ENCODE results near the gene CDKN2B. TPM values are rescaled to one million over a fixed set of nuclear protein-coding genes. Genes with fewer than 3 reads are reported as not detected.
A peak's percentile ranks its signal among the peaks of the same experiment; 100 is the strongest.

Gene CDKN2B
- total RNA-seq, 1 experiment from 2014 or later: 9.8 TPM

DNA sequence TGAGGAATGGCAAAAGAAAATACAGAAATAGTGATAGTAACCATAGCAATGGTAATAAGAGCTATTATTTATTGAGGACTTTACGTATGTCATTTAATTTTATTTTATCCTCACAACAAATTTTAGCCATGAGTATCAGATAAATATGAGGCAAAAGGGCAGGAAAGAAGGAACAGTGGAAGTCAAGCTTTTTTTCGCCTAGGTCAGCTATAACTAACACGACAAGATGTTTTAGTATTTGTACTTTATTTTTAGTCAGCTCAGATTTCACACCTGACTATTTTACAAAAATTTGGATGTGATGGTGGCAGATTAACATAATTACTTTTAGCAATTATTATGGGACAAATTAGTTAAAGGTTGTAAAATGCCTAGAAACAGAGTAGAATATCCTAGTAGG is 34.8 kb upstream of the CDKN2B start (continued):
- TF ChIP-seq JUND (IDR thresholded peaks at IDR 0.05) (no peak), SRF (IDR thresholded peaks at IDR 0.05; ENCODE audit: low read depth) (no peak), EGR1 (IDR thresholded peaks at IDR 0.05; ENCODE audit: low read depth) (no peak), ZNF274 (IDR thresholded peaks at IDR 0.05; ENCODE audit: low read depth, low read length) (no peak), FOSL1 (IDR thresholded peaks at IDR 0.05; ENCODE audit: low read depth) (no peak), CEBPB (IDR thresholded peaks at IDR 0.05; ENCODE audit: low read depth) (no peak), SIN3A (IDR thresholded peaks at IDR 0.05; ENCODE audit: low read depth) (no peak), TCF7L2 (IDR thresholded peaks at IDR 0.05; ENCODE audit: borderline replicate concordance, extremely low read depth, insufficient read depth, insufficient read length) (no peak), ZFX (IDR thresholded peaks at IDR 0.05) (no peak)

DNA sequence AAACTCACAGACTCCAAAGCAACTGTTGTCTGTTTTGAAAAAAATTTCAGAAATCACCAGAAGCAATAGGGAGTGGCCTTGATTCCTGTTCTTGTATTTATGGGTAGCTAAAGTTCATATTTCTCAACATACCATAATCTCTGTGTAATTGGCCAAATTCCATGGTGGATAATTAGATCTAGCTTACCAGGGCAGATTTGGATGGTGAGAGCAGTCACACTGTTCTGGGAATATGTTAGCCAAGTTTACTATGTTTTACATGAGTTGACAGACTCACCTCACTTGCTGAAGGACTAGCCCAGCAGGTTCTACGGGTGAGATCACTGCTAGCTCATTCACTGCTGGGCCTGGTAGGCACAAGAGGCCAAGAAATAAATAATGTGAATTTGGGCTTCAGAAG is 32.7 kb upstream of the CDKN2B start:
- POLR2A ChIA-PET: interaction anchor here (0.9 kb wide), 1 partner anchor 33 kb away, joined by 3 read pairs; the partner anchor contains the start of gene CDKN2B
- TF ChIP-seq, protein P1, sequence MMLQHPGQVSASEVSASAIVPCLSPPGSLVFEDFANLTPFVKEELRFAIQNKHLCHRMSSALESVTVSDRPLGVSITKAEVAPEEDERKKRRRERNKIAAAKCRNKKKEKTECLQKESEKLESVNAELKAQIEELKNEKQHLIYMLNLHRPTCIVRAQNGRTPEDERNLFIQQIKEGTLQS (IDR thresholded peaks at IDR 0.05): peak; percentile 23; the same call in 1 of the 2 replicates
- TF ChIP-seq POLR2AphosphoS5 (IDR thresholded peaks at IDR 0.05; ENCODE audit: low read depth, low read length): no peak
- TF ChIP-seq POLR2A (IDR thresholded peaks at IDR 0.05; ENCODE audit: borderline replicate concordance, extremely low read depth, insufficient read depth, insufficient read length): no peak
- TF ChIP-seq JUND (IDR thresholded peaks at IDR 0.05): peak; percentile 55
- TF ChIP-seq EZH2 (IDR thresholded peaks at IDR 0.05): no peak
- no peak for TF ChIP-seq SRF (IDR thresholded peaks at IDR 0.05; ENCODE audit: low read depth)
- TF ChIP-seq, protein P2, sequence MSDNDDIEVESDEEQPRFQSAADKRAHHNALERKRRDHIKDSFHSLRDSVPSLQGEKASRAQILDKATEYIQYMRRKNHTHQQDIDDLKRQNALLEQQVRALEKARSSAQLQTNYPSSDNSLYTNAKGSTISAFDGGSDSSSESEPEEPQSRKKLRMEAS (IDR thresholded peaks at IDR 0.05): 0 out of 2 replicates have a peak, but pooled peaks have one; percentile 19
- no peak for TF ChIP-seq EZH2phosphoT487 (IDR thresholded peaks at IDR 0.05; ENCODE audit: borderline replicate concordance)
- no peak for TF ChIP-seq ZFX (IDR thresholded peaks at IDR 0.05)
- no peak; the same call in 1 of the 2 replicates for TF ChIP-seq CEBPB (IDR thresholded peaks at IDR 0.05; ENCODE audit: low read depth)
- peak; percentile 66; the same call in 1 of the 2 replicates for TF ChIP-seq CBX3 (IDR thresholded peaks at IDR 0.05; ENCODE audit: low read depth)
- TF ChIP-seq YY1 (IDR thresholded peaks at IDR 0.05; ENCODE audit: extremely low read depth, insufficient replicate concordance, low read depth, low read length): no peak
- TF ChIP-seq, protein P3, sequence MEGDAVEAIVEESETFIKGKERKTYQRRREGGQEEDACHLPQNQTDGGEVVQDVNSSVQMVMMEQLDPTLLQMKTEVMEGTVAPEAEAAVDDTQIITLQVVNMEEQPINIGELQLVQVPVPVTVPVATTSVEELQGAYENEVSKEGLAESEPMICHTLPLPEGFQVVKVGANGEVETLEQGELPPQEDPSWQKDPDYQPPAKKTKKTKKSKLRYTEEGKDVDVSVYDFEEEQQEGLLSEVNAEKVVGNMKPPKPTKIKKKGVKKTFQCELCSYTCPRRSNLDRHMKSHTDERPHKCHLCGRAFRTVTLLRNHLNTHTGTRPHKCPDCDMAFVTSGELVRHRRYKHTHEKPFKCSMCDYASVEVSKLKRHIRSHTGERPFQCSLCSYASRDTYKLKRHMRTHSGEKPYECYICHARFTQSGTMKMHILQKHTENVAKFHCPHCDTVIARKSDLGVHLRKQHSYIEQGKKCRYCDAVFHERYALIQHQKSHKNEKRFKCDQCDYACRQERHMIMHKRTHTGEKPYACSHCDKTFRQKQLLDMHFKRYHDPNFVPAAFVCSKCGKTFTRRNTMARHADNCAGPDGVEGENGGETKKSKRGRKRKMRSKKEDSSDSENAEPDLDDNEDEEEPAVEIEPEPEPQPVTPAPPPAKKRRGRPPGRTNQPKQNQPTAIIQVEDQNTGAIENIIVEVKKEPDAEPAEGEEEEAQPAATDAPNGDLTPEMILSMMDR (IDR thresholded peaks at IDR 0.05 in 2 of 3, conservative IDR thresholded peaks at IDR 0.05 in 1 of 3; ENCODE audit: borderline replicate concordance in 1 of 3, insufficient read depth in 1 of 3, low read depth in 2 of 3, low read length in 2 of 3): no peak
- TF ChIP-seq SP1 (IDR thresholded peaks at IDR 0.05; ENCODE audit: low read depth): peak; percentile 60
- TF ChIP-seq RAD21 (IDR thresholded peaks at IDR 0.05; ENCODE audit: low read depth): peak; percentile 17; the same call in 1 of the 2 replicates
- no peak for TF ChIP-seq SIN3A (IDR thresholded peaks at IDR 0.05; ENCODE audit: low read depth)
- TF ChIP-seq, protein P4, sequence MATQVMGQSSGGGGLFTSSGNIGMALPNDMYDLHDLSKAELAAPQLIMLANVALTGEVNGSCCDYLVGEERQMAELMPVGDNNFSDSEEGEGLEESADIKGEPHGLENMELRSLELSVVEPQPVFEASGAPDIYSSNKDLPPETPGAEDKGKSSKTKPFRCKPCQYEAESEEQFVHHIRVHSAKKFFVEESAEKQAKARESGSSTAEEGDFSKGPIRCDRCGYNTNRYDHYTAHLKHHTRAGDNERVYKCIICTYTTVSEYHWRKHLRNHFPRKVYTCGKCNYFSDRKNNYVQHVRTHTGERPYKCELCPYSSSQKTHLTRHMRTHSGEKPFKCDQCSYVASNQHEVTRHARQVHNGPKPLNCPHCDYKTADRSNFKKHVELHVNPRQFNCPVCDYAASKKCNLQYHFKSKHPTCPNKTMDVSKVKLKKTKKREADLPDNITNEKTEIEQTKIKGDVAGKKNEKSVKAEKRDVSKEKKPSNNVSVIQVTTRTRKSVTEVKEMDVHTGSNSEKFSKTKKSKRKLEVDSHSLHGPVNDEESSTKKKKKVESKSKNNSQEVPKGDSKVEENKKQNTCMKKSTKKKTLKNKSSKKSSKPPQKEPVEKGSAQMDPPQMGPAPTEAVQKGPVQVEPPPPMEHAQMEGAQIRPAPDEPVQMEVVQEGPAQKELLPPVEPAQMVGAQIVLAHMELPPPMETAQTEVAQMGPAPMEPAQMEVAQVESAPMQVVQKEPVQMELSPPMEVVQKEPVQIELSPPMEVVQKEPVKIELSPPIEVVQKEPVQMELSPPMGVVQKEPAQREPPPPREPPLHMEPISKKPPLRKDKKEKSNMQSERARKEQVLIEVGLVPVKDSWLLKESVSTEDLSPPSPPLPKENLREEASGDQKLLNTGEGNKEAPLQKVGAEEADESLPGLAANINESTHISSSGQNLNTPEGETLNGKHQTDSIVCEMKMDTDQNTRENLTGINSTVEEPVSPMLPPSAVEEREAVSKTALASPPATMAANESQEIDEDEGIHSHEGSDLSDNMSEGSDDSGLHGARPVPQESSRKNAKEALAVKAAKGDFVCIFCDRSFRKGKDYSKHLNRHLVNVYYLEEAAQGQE (IDR thresholded peaks at IDR 0.05; ENCODE audit: low read depth): no peak

More for the DNA sequence above, 32.7 kb upstream of the CDKN2B start:
- Histone ChIP-seq H3K27me3 (ENCODE audit: insufficient read depth, low read length) (no peaks in the 10 kb centered on the region), H3K4me2 (ENCODE audit: low read length) (peak overlapping the region; percentile 48), H3K4me1 (ENCODE audit: control insufficient read depth in 1 of 2, insufficient read depth in 2 of 2, low read length in 2 of 2) (peaks cover 11 to 17% of the 10 kb centered on the region in 2 experiments), H3K27ac (ENCODE audit: low read depth, low read length) (no peak overlapping the region), H3K79me2 (ENCODE audit: insufficient read depth, low read length) (no peaks in the 10 kb centered on the region), H3K9me3 (ENCODE audit: control insufficient read depth in 1 of 2, insufficient read depth in 1 of 2, low read depth in 1 of 2, low read length in 2 of 2) (no peaks in the 10 kb centered on the region), H3K4me3 (replicated peaks in 1 of 2; ENCODE audit: low read depth in 1 of 2, low read length in 2 of 2) (no peak overlapping the region), H3K9me2 (ENCODE audit: insufficient read depth) (no peaks in the 10 kb centered on the region), H3K36me3 (ENCODE audit: control insufficient read depth in 1 of 2, insufficient read depth in 2 of 2, low read length in 2 of 2) (no peaks in the 10 kb centered on the region), H3K9ac (ENCODE audit: low read length) (no peak overlapping the region), H4K20me1 (ENCODE audit: insufficient read depth) (no peaks in the 10 kb centered on the region), H2AFZ (ENCODE audit: low read depth, low read length, poor library complexity, severe bottlenecking) (no peak overlapping the region)
- intact Hi-C loops (cut with micrococcal nuclease): loop anchor here (5.0 kb wide), 1 partner anchor 34 kb away; the partner anchor contains the start of gene CDKN2B
- BruUV-seq (replicated peaks): no TSS peak
- ATAC-seq (peak; percentile 74), DNase-seq (ENCODE audit: low read depth, low spot score) (peak; percentile 29)
- CTCF ChIA-PET: interaction anchor here (1.0 to 2.2 kb wide), 3 partner anchors 33 to 229 kb away, joined by 5 to 11 read pairs (median 6); partner anchors contain the start of gene CDKN2B
- RAD21 ChIA-PET (ENCODE audit: low non-redundant PET in 1 of 2, low total read pairs in 2 of 2, uncharacterized antibody in 2 of 2, unreplicated experiment in 2 of 2): interaction anchor here in 1 of 2 experiments (0.5 kb wide), 1 partner anchor 197 kb away, joined by 3 read pairs; no protein-coding TSS in a partner anchor
